ENCODE data around the gene NAPB. TPM values are rescaled to one million over a fixed set of nuclear protein-coding genes. Genes with fewer than 3 reads are reported as not detected.
A peak's percentile ranks its signal among the peaks of the same experiment; 100 is the strongest.

The NAPB gene
- total and polyA plus RNA-seq, 4 experiments from 2014 or later, result 5.8 to 14.9 (median 9.8) TPM

- Histone ChIP-seq H3K36me3 (ENCODE audit: insufficient read depth, low read length) (no peaks in the 10 kb centered on the region), H3K27ac (ENCODE audit: low read depth, low read length) (no peak overlapping the region), H3K27me3 (ENCODE audit: insufficient read depth, low read length) (no peaks in the 10 kb centered on the region), H3K9me3 (ENCODE audit: control insufficient read depth in 1 of 2, low read length in 2 of 2) (no peaks in the 10 kb centered on the region), H3K4me1 (ENCODE audit: insufficient read depth, low read length) (peaks cover 8% of the 10 kb centered on the region), H3K4me3 (ENCODE audit: low read length in 2 of 2) (no peak overlapping the region)
- CTCF ChIA-PET (ENCODE audit: partially characterized antibody), result interaction anchor here (1.0 to 1.1 kb wide), 2 partner anchors 26 to 53 kb away, joined by 3 to 4 read pairs; no protein-coding TSS in a partner anchor
- intact Hi-C loops (cut with micrococcal nuclease), result no loop called here
- Mint-ChIP-seq H3K27ac (peak overlapping the region in 1 of 7 donors; percentile 12), H3K27me3 (no peaks in the 10 kb centered on the region), H3K36me3 (peaks cover 0 to 7% of the 10 kb centered on the region in 2 donors), H3K4me1 (peaks cover 5 to 20% (median 10%) of the 10 kb centered on the region in 4 donors), H3K4me3 (no peak overlapping the region), H3K9me3 (peaks cover 0 to 4% (median 0%) of the 10 kb centered on the region in 8 donors)
- DNase-seq, result no peak
- POLR2A ChIA-PET (ENCODE audit: partially characterized antibody), result no interaction called here
Observed at GRCh38 chr20:23346002-23346401, 75.3 kb downstream of the NAPB start.

- Histone ChIP-seq H3K9me3 (ENCODE audit: control insufficient read depth in 1 of 2, low read length in 2 of 2) (no peaks in the 10 kb centered on the region), H3K4me3 (ENCODE audit: low read length in 2 of 2) (no peak overlapping the region), H3K4me1 (ENCODE audit: insufficient read depth, low read length) (peaks cover 5% of the 10 kb centered on the region), H3K27me3 (ENCODE audit: insufficient read depth, low read length) (no peaks in the 10 kb centered on the region), H3K36me3 (ENCODE audit: insufficient read depth, low read length) (no peaks in the 10 kb centered on the region), H3K27ac (ENCODE audit: low read depth, low read length) (no peak overlapping the region)
- CTCF ChIA-PET (ENCODE audit: partially characterized antibody), result no interaction called here
- no peak for DNase-seq
- no peaks in the 10 kb centered on the region for H3K27me3 Mint-ChIP-seq
- peaks cover 2 to 8% (median 6%) of the 10 kb centered on the region in 4 donors for H3K4me1 Mint-ChIP-seq
- H3K36me3 Mint-ChIP-seq, result no peaks in the 10 kb centered on the region
- H3K4me3 Mint-ChIP-seq, result no peak overlapping the region
- intact Hi-C loops (cut with micrococcal nuclease), result no loop called here
- peak overlapping the region in 1 of 7 donors; percentile 11 for H3K27ac Mint-ChIP-seq
- POLR2A ChIA-PET (ENCODE audit: partially characterized antibody), result no interaction called here
- H3K9me3 Mint-ChIP-seq, result peaks cover 0 to 2% (median 0%) of the 10 kb centered on the region in 8 donors
Observed at GRCh38 chr20:23344336-23344735, 77.0 kb downstream of the NAPB start.

- ChIA-PET CTCF (ENCODE audit: partially characterized antibody) (no interaction called here), POLR2A (ENCODE audit: partially characterized antibody) (no interaction called here)
- intact Hi-C loops (cut with micrococcal nuclease), result no loop called here
- Histone ChIP-seq H3K4me1 (ENCODE audit: insufficient read depth, low read length) (no peaks in the 10 kb centered on the region), H3K4me3 (ENCODE audit: low read length in 2 of 2) (no peak overlapping the region), H3K27ac (ENCODE audit: low read depth, low read length) (no peak overlapping the region), H3K9me3 (ENCODE audit: control insufficient read depth in 1 of 2, low read length in 2 of 2) (no peaks in the 10 kb centered on the region), H3K27me3 (ENCODE audit: insufficient read depth, low read length) (no peaks in the 10 kb centered on the region), H3K36me3 (ENCODE audit: insufficient read depth, low read length) (no peaks in the 10 kb centered on the region)
- no peak overlapping the region for H3K4me3 Mint-ChIP-seq
- no peak overlapping the region for H3K27ac Mint-ChIP-seq
- peaks cover 0 to 1% (median under 1%) of the 10 kb centered on the region in 4 donors for H3K4me1 Mint-ChIP-seq
- peaks cover 0 to 2% (median 0%) of the 10 kb centered on the region in 8 donors for H3K9me3 Mint-ChIP-seq
- H3K27me3 Mint-ChIP-seq, result peaks cover 0 to 2% of the 10 kb centered on the region in 2 donors
- DNase-seq, result no peak
- no peaks in the 10 kb centered on the region for H3K36me3 Mint-ChIP-seq
Observed at GRCh38 chr20:23343590-23343989, 77.7 kb downstream of the NAPB start.

- no peak for DNase-seq
- Mint-ChIP-seq H3K27ac (no peak overlapping the region), H3K4me1 (no peaks in the 10 kb centered on the region), H3K27me3 (peaks cover 0 to 2% of the 10 kb centered on the region in 2 donors), H3K36me3 (no peaks in the 10 kb centered on the region), H3K9me3 (peaks cover 0 to 2% (median 0%) of the 10 kb centered on the region in 8 donors), H3K4me3 (no peak overlapping the region)
- Histone ChIP-seq H3K27ac (ENCODE audit: low read depth, low read length) (no peak overlapping the region), H3K36me3 (ENCODE audit: insufficient read depth, low read length) (no peaks in the 10 kb centered on the region), H3K4me3 (ENCODE audit: low read length in 2 of 2) (no peak overlapping the region), H3K27me3 (ENCODE audit: insufficient read depth, low read length) (no peaks in the 10 kb centered on the region), H3K9me3 (ENCODE audit: control insufficient read depth in 1 of 2, low read length in 2 of 2) (no peaks in the 10 kb centered on the region), H3K4me1 (ENCODE audit: insufficient read depth, low read length) (no peaks in the 10 kb centered on the region)
- POLR2A ChIA-PET (ENCODE audit: partially characterized antibody), result interaction anchor here (1.0 kb wide), 1 partner anchor 9 kb away, joined by 3 read pairs; no protein-coding TSS in a partner anchor
- CTCF ChIA-PET (ENCODE audit: partially characterized antibody), result interaction anchor here (0.8 to 2.5 kb wide), 3 partner anchors 9 to 649 kb away, joined by 3 to 12 read pairs (median 11); partner anchors contain the start of gene NXT1
- intact Hi-C loops (cut with micrococcal nuclease), result no loop called here
Observed at GRCh38 chr20:23341073-23341472, 80.2 kb downstream of the NAPB start.

- intact Hi-C loops (cut with micrococcal nuclease), result no loop called here
- Histone ChIP-seq H3K9me3 (ENCODE audit: control insufficient read depth in 1 of 2, low read length in 2 of 2) (no peaks in the 10 kb centered on the region), H3K27me3 (ENCODE audit: insufficient read depth, low read length) (no peaks in the 10 kb centered on the region), H3K4me1 (ENCODE audit: insufficient read depth, low read length) (no peaks in the 10 kb centered on the region), H3K36me3 (ENCODE audit: insufficient read depth, low read length) (no peaks in the 10 kb centered on the region), H3K27ac (ENCODE audit: low read depth, low read length) (no peak overlapping the region), H3K4me3 (ENCODE audit: low read length in 2 of 2) (no peak overlapping the region)
- Mint-ChIP-seq H3K9me3 (peaks cover 0 to 2% (median 0%) of the 10 kb centered on the region in 8 donors), H3K4me3 (no peak overlapping the region), H3K27ac (no peak overlapping the region), H3K27me3 (peaks cover 0 to 2% of the 10 kb centered on the region in 2 donors), H3K4me1 (no peaks in the 10 kb centered on the region), H3K36me3 (no peaks in the 10 kb centered on the region)
- peak in 1 of 5 donors; percentile 13 for DNase-seq
- ChIA-PET POLR2A (ENCODE audit: partially characterized antibody) (interaction anchor here (1.0 kb wide), 1 partner anchor 9 kb away, joined by 3 read pairs; no protein-coding TSS in a partner anchor), CTCF (ENCODE audit: partially characterized antibody) (interaction anchor here (0.8 to 2.5 kb wide), 3 partner anchors 10 to 649 kb away, joined by 3 to 12 read pairs (median 11); partner anchors contain the start of gene NXT1)
Observed at GRCh38 chr20:23340524-23340923, 80.8 kb downstream of the NAPB start.

GRCh38 chr20:23339986-23340385, 81.3 kb downstream of the NAPB start:
- H3K4me3 Mint-ChIP-seq, result no peak overlapping the region
- Histone ChIP-seq H3K27me3 (ENCODE audit: insufficient read depth, low read length) (no peaks in the 10 kb centered on the region), H3K27ac (ENCODE audit: low read depth, low read length) (no peak overlapping the region), H3K4me1 (ENCODE audit: insufficient read depth, low read length) (no peaks in the 10 kb centered on the region), H3K9me3 (ENCODE audit: control insufficient read depth in 1 of 2, low read length in 2 of 2) (no peaks in the 10 kb centered on the region), H3K4me3 (ENCODE audit: low read length in 2 of 2) (no peak overlapping the region), H3K36me3 (ENCODE audit: insufficient read depth, low read length) (no peaks in the 10 kb centered on the region)
- H3K27ac Mint-ChIP-seq, result no peak overlapping the region
- H3K27me3 Mint-ChIP-seq, result peaks cover 0 to 2% of the 10 kb centered on the region in 2 donors
- no peaks in the 10 kb centered on the region for H3K4me1 Mint-ChIP-seq
- H3K36me3 Mint-ChIP-seq, result no peaks in the 10 kb centered on the region
- H3K9me3 Mint-ChIP-seq, result peaks cover 0 to 2% (median 0%) of the 10 kb centered on the region in 8 donors
- no peak for DNase-seq
- intact Hi-C loops (cut with micrococcal nuclease), result no loop called here
- CTCF ChIA-PET (ENCODE audit: partially characterized antibody), result interaction anchor here (1.4 to 2.5 kb wide), 2 partner anchors 10 to 648 kb away, joined by 11 to 12 read pairs; partner anchors contain the start of gene NXT1
- POLR2A ChIA-PET (ENCODE audit: partially characterized antibody), result interaction anchor here (1.0 kb wide), 1 partner anchor 10 kb away, joined by 3 read pairs; no protein-coding TSS in a partner anchor

GRCh38 chr20:23337312-23337711, 84.0 kb downstream of the NAPB start:
- Mint-ChIP-seq H3K27me3 (peaks cover 0 to 2% of the 10 kb centered on the region in 2 donors), H3K9me3 (no peaks in the 10 kb centered on the region)

More at GRCh38 chr20:23337312-23337711, 84.0 kb downstream of the NAPB start:
- H3K27me3 ChIP-seq (ENCODE audit: insufficient read depth, low read length), result no peaks in the 10 kb centered on the region
- no peak overlapping the region for H3K27ac ChIP-seq (ENCODE audit: low read depth, low read length)
- H3K4me1 Mint-ChIP-seq, result peaks cover 0 to 5% (median 4%) of the 10 kb centered on the region in 4 donors
- intact Hi-C loops (cut with micrococcal nuclease), result no loop called here
- no peaks in the 10 kb centered on the region for H3K36me3 Mint-ChIP-seq
- no peaks in the 10 kb centered on the region for H3K9me3 ChIP-seq (ENCODE audit: control insufficient read depth in 1 of 2, low read length in 2 of 2)
- H3K4me3 Mint-ChIP-seq, result no peak overlapping the region
- no peaks in the 10 kb centered on the region for H3K36me3 ChIP-seq (ENCODE audit: insufficient read depth, low read length)
- H3K27ac Mint-ChIP-seq, result no peak overlapping the region
- DNase-seq, result no peak
- ChIA-PET POLR2A (ENCODE audit: partially characterized antibody) (no interaction called here), CTCF (ENCODE audit: partially characterized antibody) (interaction anchor here (0.6 kb wide), 1 partner anchor 25 kb away, joined by 3 read pairs; no protein-coding TSS in a partner anchor)
- H3K4me1 ChIP-seq (ENCODE audit: insufficient read depth, low read length), result peaks cover 5% of the 10 kb centered on the region
- H3K4me3 ChIP-seq (ENCODE audit: low read length in 2 of 2), result no peak overlapping the region
